Measurements from ENCODE around the gene EDEM1. TPM values are rescaled to one million over a fixed set of nuclear protein-coding genes. Genes with fewer than 3 reads are reported as not detected.

Gene EDEM1
- total RNA-seq, 1 donor from 2014 or later, result 35.0 TPM

Other genes with a start within 250 kb of the EDEM1 start
- gene BHLHE40, start 208.3 kb upstream of the EDEM1 start, total RNA-seq, result 35.9 and 75.4 TPM in 2 replicates
- gene ARL8B, start 65.4 kb upstream of the EDEM1 start, total RNA-seq, result 66.0 and 88.5 TPM in 2 replicates

Measured in renal cortical epithelial cell (primary cell).